NB4 (cell line): ENCODE data around the gene NGF.

Experiments
- DNase-seq: peaks from one replicate; pipeline ENCODE4 v3.0.0; 2010; ENCODE audit warnings: low read depth
- H3K4me3 ChIP-seq: one replicate; pipeline ENCODE4 v1.5.1; 2011; ENCODE audit warnings: mild to moderate bottlenecking, low read depth, low read length, moderate library complexity
- MYC ChIP-seq: IDR thresholded peaks from 2 replicates; pipeline ENCODE4 v1.6.1; 2011; ENCODE audit warnings: low read depth, low read length
- POLR2A ChIP-seq: IDR thresholded peaks from 2 replicates; pipeline ENCODE4 v1.6.1; 2011; ENCODE audit warnings: mild to moderate bottlenecking; ENCODE audit not compliant: insufficient read length; ENCODE audit errors: extremely low read depth
- TF ChIP-seq, protein P1 (sequence below): IDR thresholded peaks from one replicate; pipeline ENCODE4 v1.5.1; 2012; ENCODE audit warnings: low read depth, low read length
- TF ChIP-seq, protein P2 (sequence below): IDR thresholded peaks from 2 replicates; pipeline ENCODE4 v1.6.1; 2011; ENCODE audit warnings: low read depth, low read length

Gene NGF

DNA sequence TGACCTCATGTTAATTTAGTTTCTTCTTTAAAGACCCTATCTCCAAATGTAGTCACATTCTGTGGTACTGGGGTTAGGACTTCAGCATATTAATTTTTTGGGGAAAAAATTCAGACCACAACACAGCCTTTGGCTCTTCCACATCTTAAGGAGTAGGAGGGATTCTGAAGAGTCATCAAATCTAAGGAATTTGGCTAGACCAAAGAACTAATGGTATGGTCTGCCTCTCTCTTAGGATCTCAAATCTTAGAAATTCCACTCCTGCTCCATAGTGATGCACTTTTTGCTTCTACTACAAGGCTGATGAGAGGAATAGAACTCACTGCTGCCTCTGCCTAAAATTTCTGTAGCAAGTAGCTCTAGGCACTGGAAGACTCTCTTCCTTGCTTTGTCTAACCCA, 80.5 kb downstream of the NGF start:
- TF ChIP-seq, protein P1, sequence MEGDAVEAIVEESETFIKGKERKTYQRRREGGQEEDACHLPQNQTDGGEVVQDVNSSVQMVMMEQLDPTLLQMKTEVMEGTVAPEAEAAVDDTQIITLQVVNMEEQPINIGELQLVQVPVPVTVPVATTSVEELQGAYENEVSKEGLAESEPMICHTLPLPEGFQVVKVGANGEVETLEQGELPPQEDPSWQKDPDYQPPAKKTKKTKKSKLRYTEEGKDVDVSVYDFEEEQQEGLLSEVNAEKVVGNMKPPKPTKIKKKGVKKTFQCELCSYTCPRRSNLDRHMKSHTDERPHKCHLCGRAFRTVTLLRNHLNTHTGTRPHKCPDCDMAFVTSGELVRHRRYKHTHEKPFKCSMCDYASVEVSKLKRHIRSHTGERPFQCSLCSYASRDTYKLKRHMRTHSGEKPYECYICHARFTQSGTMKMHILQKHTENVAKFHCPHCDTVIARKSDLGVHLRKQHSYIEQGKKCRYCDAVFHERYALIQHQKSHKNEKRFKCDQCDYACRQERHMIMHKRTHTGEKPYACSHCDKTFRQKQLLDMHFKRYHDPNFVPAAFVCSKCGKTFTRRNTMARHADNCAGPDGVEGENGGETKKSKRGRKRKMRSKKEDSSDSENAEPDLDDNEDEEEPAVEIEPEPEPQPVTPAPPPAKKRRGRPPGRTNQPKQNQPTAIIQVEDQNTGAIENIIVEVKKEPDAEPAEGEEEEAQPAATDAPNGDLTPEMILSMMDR: no peak
- TF ChIP-seq MYC: no peak
- no peak for TF ChIP-seq POLR2A
- TF ChIP-seq, protein P2, sequence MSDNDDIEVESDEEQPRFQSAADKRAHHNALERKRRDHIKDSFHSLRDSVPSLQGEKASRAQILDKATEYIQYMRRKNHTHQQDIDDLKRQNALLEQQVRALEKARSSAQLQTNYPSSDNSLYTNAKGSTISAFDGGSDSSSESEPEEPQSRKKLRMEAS: no peak
- no peak for DNase-seq
- no peak overlapping the region for H3K4me3 ChIP-seq

DNA sequence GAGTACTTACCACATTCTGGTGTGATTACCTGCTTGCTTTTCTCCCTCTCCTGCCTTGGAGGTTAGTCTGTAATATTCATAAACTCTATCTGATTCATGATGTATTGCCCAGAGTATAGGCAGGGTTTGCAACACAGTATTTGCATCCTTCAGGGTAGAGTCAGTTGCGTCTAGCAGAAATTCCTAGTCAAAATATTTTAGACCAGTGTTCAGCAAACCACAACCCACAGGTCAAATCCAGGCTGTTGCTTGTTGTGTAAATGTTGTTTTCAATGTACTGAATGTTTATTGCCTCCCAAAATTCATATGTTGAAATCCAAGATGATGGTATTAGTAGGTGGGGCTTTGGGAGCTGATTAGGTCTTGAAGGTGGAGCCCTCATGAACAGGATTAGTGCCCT, 82.9 kb downstream of the NGF start:
- TF ChIP-seq, protein P2: no peak
- TF ChIP-seq POLR2A (no peak), MYC (no peak)
- TF ChIP-seq, protein P1: no peak
- no peak overlapping the region for H3K4me3 ChIP-seq
- DNase-seq: no peak

DNA sequence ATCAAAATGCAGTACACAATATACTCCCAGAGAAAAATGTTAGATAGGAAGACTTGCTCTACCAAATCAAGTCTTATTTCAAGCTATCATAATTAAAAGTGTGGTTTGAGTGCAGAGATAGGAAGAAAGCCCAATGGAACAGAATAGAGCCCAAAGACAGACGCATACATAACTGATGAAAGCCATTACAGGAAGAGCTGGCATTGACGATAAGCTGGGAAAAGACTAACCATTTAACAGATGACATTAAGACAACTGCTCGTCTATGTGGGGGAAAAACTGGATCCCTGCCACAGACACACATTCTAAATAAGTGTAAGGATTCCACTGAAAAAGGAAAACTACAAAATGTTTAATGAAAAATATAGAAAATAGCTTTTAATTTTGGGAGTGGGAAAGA, 85.5 kb downstream of the NGF start:
- TF ChIP-seq, protein P2: no peak
- no peak for TF ChIP-seq POLR2A
- no peak for TF ChIP-seq MYC
- TF ChIP-seq, protein P1: no peak
- no peak overlapping the region for H3K4me3 ChIP-seq
- DNase-seq: no peak

DNA sequence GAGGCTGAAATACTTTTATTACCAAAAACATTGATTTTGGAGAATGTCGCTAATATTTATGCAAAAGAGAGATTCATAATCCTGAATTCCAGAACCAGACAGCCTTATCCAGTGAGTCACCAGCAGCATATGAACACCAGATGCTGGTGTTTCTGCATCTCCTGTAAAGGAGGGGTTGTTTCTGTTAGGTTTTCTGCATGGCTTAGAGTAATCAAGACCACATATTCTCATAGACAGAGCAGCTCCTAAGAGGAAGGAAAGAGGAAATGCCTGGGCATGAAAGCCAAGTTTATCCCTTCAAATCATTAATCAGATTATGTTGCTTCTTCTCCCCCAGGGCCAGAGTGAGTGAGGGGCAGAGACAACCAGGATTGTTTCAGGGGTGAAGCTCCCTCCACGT, 86.2 kb downstream of the NGF start:
- DNase-seq: no peak
- TF ChIP-seq, protein P2: no peak
- TF ChIP-seq POLR2A (no peak), MYC (no peak)
- TF ChIP-seq, protein P1: no peak

DNA sequence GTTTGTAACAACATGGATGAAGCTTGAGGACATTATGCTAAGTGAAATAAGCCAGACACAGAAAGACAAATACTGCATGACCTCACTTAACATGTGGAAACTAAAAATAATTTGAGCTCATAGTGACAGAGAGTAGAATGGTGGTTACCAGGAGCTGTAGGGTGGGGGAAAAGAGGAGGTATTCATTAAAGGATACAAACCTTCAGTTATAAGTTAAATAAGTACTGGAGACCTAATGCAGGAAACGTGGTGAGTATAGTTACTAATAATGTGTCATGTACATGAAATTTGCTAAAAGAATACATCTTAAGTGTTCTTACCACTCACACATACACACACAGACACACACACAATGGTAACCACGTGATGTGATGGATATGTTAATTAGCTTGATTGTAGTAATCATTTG, 86.7 kb downstream of the NGF start:
- TF ChIP-seq MYC (no peak), POLR2A (no peak)
- TF ChIP-seq, protein P2: no peak
- TF ChIP-seq, protein P1: no peak
- no peak overlapping the region for H3K4me3 ChIP-seq
- no peak for DNase-seq

More for the DNA sequence above, 86.2 kb downstream of the NGF start:
- H3K4me3 ChIP-seq: no peak overlapping the region

DNA sequence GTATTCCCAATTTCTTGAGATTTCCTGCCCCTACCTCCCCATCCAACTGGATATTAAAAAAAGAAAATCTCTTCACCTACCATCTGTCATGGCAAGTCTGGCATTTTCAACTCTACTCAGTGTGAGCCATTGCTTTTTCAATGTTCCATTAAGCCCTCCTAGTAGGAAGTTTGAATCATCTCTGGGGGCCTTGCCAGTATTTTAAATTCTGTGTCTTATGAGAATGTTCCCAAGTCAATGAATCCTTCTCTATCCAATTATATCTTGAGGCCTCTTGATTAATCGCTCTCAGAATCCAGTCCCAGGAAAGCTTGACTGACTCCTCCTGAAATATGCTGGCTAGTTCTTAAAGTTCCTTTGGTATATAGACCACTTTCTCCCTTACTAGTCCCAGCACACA, 91.5 kb downstream of the NGF start:
- H3K4me3 ChIP-seq: no peak overlapping the region
- TF ChIP-seq, protein P1: no peak
- TF ChIP-seq MYC: no peak
- TF ChIP-seq, protein P2: no peak
- no peak for TF ChIP-seq POLR2A
- DNase-seq: no peak
